GM19239 (cell line): Measurements from ENCODE around the gene KRAS.
"Not testable (repeated sequence)": the region's sequence is repeated elsewhere in the genome, so short reads cannot be mapped to it uniquely, and the experiment has no call there.

Experiments
- DNase-seq: peaks from one replicate; pipeline ENCODE4 v3.0.0; 2011; ENCODE audit warnings: low spot score; ENCODE audit not compliant: insufficient read length
- FAIRE-seq: peaks from 2 replicates; lab custom pipeline; 2011; peaks lifted over from hg19 to GRCh38; lab: Jason Lieb, UNC

Gene KRAS

GRCh38 chr12:25250744-25251730 is at the start of gene KRAS:
Gene KRAS, minus strand, starts transcription at chr12:25250929.
- FAIRE-seq (peak; percentile 89), DNase-seq (peak; percentile 60)

GRCh38 chr12:25296381-25296780 is 45.7 kb upstream of the KRAS start:
- FAIRE-seq (no peak), DNase-seq (no peak)

GRCh38 chr12:25295361-25295760 is 44.6 kb upstream of the KRAS start:
- DNase-seq: no peak
- FAIRE-seq: no peak

- DNase-seq (no peak), FAIRE-seq (no peak)
Observed at GRCh38 chr12:25293653-25294052, 42.9 kb upstream of the KRAS start.

GRCh38 chr12:25292810-25293221 is 42.1 kb upstream of the KRAS start:
- not testable (repeated sequence) for DNase-seq, FAIRE-seq

GRCh38 chr12:25287610-25288009 is 36.9 kb upstream of the KRAS start:
- FAIRE-seq: no peak
- no peak for DNase-seq

- FAIRE-seq (no peak), DNase-seq (no peak)
Observed at GRCh38 chr12:25286837-25287236, 36.1 kb upstream of the KRAS start.

- FAIRE-seq (no peak), DNase-seq (no peak)
Observed at GRCh38 chr12:25284024-25284423, 33.3 kb upstream of the KRAS start.

- DNase-seq (no peak), FAIRE-seq (no peak)
Observed at GRCh38 chr12:25283006-25283405, 32.3 kb upstream of the KRAS start.

- no peak for DNase-seq
- FAIRE-seq: no peak
Observed at GRCh38 chr12:25280082-25280481, 29.4 kb upstream of the KRAS start.

- FAIRE-seq (no peak), DNase-seq (no peak)
Observed at GRCh38 chr12:25278269-25278668, 27.5 kb upstream of the KRAS start.

GRCh38 chr12:25276199-25276937 is 25.6 kb upstream of the KRAS start:
- DNase-seq: no peak
- FAIRE-seq: peak; percentile 44

- no peak for FAIRE-seq
- DNase-seq: no peak
Observed at GRCh38 chr12:25271486-25272098, 20.9 kb upstream of the KRAS start.

- DNase-seq (no peak), FAIRE-seq (peak; percentile 37)
Observed at GRCh38 chr12:25269701-25270100, 19.0 kb upstream of the KRAS start.

- FAIRE-seq (no peak), DNase-seq (no peak)
Observed at GRCh38 chr12:25266497-25266896, 15.8 kb upstream of the KRAS start.

- no peak for FAIRE-seq
Observed at GRCh38 chr12:25264862-25265261, 14.1 kb upstream of the KRAS start.

GRCh38 chr12:25264114-25264513 is 13.4 kb upstream of the KRAS start:
- DNase-seq (no peak), FAIRE-seq (peak; percentile 51)

More at GRCh38 chr12:25264862-25265261, 14.1 kb upstream of the KRAS start:
- DNase-seq: no peak

- DNase-seq (no peak), FAIRE-seq (peak; percentile 65)
Observed at GRCh38 chr12:25263594-25263993, 12.9 kb upstream of the KRAS start.

GRCh38 chr12:25262389-25263074 is 11.8 kb upstream of the KRAS start:
- no peak for DNase-seq
- FAIRE-seq: peak; percentile 53
